HEK293 (cell line): ENCODE results near the gene DGKB.

Experiments used
- CTCF ChIA-PET: fragments of 350-600 bp; formaldehyde crosslinking; extraction: SDS; loops from one replicate; lab custom pipeline; 2021; ENCODE audit warnings: antibody characterized with exemption; lab: Yijun Ruan, JAX
- POLR2A ChIA-PET: fragments of 300-600 bp; formaldehyde crosslinking; extraction: SDS; loops from one replicate; lab custom pipeline; 2020; ENCODE audit warnings: antibody characterized with exemption, inconsistent platforms; lab: Yijun Ruan, JAX
- H3K27ac ChIP-seq: fragments of 200-500 bp; sonication (Bioruptor generic); 2 replicates; pipeline ENCODE4 v1.5.1; 2014; ENCODE audit warnings: low read depth, low read length, control low read depth, inconsistent platforms; ENCODE audit errors: extremely low read depth
- H3K36me3 ChIP-seq, 2 experiments: fragments of 200-500 bp in 1 of 2; sonication (Bioruptor generic) in 1 of 2; 1 replicate in 1 of 2; 2 replicates in 1 of 2; pipeline ENCODE4 v1.5.1; 2014 to 2017; ENCODE audit warnings: inconsistent platforms in 2 of 2, low read length in 2 of 2; ENCODE audit not compliant: control insufficient read depth in 2 of 2, insufficient read depth in 1 of 2
- H3K4me1 ChIP-seq: fragments of 200-500 bp; sonication (Bioruptor generic); 2 replicates; pipeline ENCODE4 v1.5.1; 2014; ENCODE audit warnings: mild to moderate bottlenecking, low read length, inconsistent platforms; ENCODE audit not compliant: control insufficient read depth, insufficient read depth
- H3K4me3 ChIP-seq: 2 replicates; pipeline ENCODE4 v1.5.1; 2011; ENCODE audit warnings: low read depth, mild to moderate bottlenecking, control low read depth, low read length, moderate library complexity
- H3K9me3 ChIP-seq: fragments of 200-500 bp; sonication (Bioruptor generic); 2 replicates; pipeline ENCODE4 v1.5.1; 2014; ENCODE audit warnings: low read depth, low read length, inconsistent platforms; ENCODE audit not compliant: control insufficient read depth, insufficient read depth
- HOXC10 ChIP-seq: sonication (generic); formaldehyde crosslinking; IDR thresholded peaks from 2 replicates; pipeline ENCODE4 v1.8.1; 2023; ENCODE audit warnings: mild to moderate bottlenecking, missing genetic modification reagents
- SCRT2 ChIP-seq: fragments of 450-650 bp; formaldehyde crosslinking; IDR thresholded peaks from 2 replicates; pipeline ENCODE4 v1.5.1; 2016; ENCODE audit warnings: missing biosample characterization, missing genetic modification characterization
- SETDB1 ChIP-seq: IDR thresholded peaks from one replicate; pipeline ENCODE4 v1.6.1; 2017; ENCODE audit warnings: mild to moderate bottlenecking, low read length, moderate library complexity, mixed read lengths; ENCODE audit not compliant: insufficient read length
- ZNF146 ChIP-seq: fragments of 450-650 bp; formaldehyde crosslinking; IDR thresholded peaks from 2 replicates; pipeline ENCODE4 v1.5.1; 2016; ENCODE audit warnings: missing biosample characterization, missing genetic modification characterization
- ZNF18 ChIP-seq: fragments of 450-650 bp; formaldehyde crosslinking; IDR thresholded peaks from 2 replicates; pipeline ENCODE4 v1.5.1; 2016; ENCODE audit warnings: missing biosample characterization, missing genetic modification characterization
- ZNF266 ChIP-seq: fragments of 450-650 bp; formaldehyde crosslinking; IDR thresholded peaks from 2 replicates; pipeline ENCODE4 v1.5.1; 2016; ENCODE audit warnings: missing biosample characterization, missing genetic modification characterization, low read depth
- ZNF292 ChIP-seq: fragments of 450-650 bp; formaldehyde crosslinking; IDR thresholded peaks from 2 replicates; pipeline ENCODE4 v1.5.1; 2016; ENCODE audit warnings: low read depth, missing biosample characterization, missing genetic modification characterization, borderline replicate concordance
- ZNF350 ChIP-seq: fragments of 450-650 bp; formaldehyde crosslinking; IDR thresholded peaks from 2 replicates; pipeline ENCODE4 v1.5.0; 2017; ENCODE audit warnings: missing biosample characterization, mild to moderate bottlenecking, missing genetic modification characterization
- ZNF510 ChIP-seq: fragments of 450-650 bp; formaldehyde crosslinking; IDR thresholded peaks from 2 replicates; pipeline ENCODE4 v1.5.1; 2018; ENCODE audit warnings: mild to moderate bottlenecking, missing genetic modification characterization, missing biosample characterization; ENCODE audit not compliant: insufficient replicate concordance
- ZNF513 ChIP-seq: fragments of 450-650 bp; IDR thresholded peaks from 2 replicates; pipeline ENCODE4 v1.5.1; 2018; ENCODE audit warnings: missing biosample characterization, missing genetic modification characterization
- ZNF514 ChIP-seq: fragments of 450-650 bp; formaldehyde crosslinking; IDR thresholded peaks from 2 replicates; pipeline ENCODE4 v1.5.1; 2016; ENCODE audit warnings: missing biosample characterization, missing genetic modification characterization
- ZNF549 ChIP-seq: fragments of 450-650 bp; IDR thresholded peaks from 2 replicates; pipeline ENCODE4 v1.5.1; 2018; ENCODE audit warnings: missing biosample characterization, missing genetic modification characterization, mild to moderate bottlenecking, inconsistent platforms, moderate library complexity
- ZNF660 ChIP-seq: fragments of 450-650 bp; IDR thresholded peaks from 2 replicates; pipeline ENCODE4 v1.5.1; 2018; ENCODE audit warnings: missing biosample characterization, mild to moderate bottlenecking, missing genetic modification characterization
- ZNF791 ChIP-seq: fragments of 450-650 bp; formaldehyde crosslinking; IDR thresholded peaks from 2 replicates; pipeline ENCODE4 v1.5.1; 2016; ENCODE audit warnings: missing biosample characterization, missing genetic modification characterization
- ZSCAN23 ChIP-seq: fragments of 450-650 bp; formaldehyde crosslinking; IDR thresholded peaks from 2 replicates; pipeline ENCODE4 v1.5.1; 2016; ENCODE audit warnings: missing biosample characterization, missing genetic modification characterization
- TF ChIP-seq, protein P1 (sequence below): fragments of 450-650 bp; formaldehyde crosslinking; IDR thresholded peaks from 2 replicates; pipeline ENCODE4 v1.5.1; 2016; ENCODE audit warnings: missing biosample characterization, missing genetic modification characterization
- TF ChIP-seq, protein P2 (sequence below): sonication (generic); formaldehyde crosslinking; IDR thresholded peaks from 2 replicates; pipeline ENCODE4 v1.8.1; 2022; ENCODE audit warnings: mild to moderate bottlenecking, moderate library complexity, missing genetic modification reagents

The DGKB gene

DNA sequence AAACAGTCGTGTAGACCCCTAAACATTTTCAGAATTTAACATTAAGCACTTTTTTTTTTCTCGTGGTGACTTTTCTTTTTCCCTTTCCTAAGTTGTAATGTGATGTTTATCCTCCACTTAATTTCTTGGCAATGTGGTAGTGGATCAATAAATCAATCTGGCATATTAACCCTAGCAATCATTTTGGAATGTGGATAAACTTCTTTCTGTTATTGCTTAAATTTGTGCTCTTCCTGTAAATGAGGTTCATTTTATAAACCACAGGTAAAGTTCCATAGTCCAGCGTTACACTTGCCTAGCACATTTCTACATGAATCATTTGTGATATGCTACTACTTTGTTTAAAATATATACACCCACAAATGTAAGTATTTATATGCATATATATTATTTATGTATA, 665.7 kb downstream of the DGKB start (continued):
- TF ChIP-seq ZSCAN23 (tag by site-specific recombination) = no peak
- no peak for TF ChIP-seq ZNF266 (tag by site-specific recombination)
- TF ChIP-seq ZNF18 (tag by site-specific recombination) = no peak

GRCh38 chr7:14235056-14235455, 667.5 kb downstream of the DGKB start:
- ChIA-PET CTCF (no interaction called here), POLR2A (no interaction called here)
- H3K9me3 ChIP-seq = no peaks in the 10 kb centered on the region
- no peak overlapping the region for H3K4me3 ChIP-seq
- no peak overlapping the region for H3K27ac ChIP-seq
- H3K4me1 ChIP-seq = no peaks in the 10 kb centered on the region
- no peaks in the 10 kb centered on the region for H3K36me3 ChIP-seq
- TF ChIP-seq ZNF350 (no peak), ZNF513 (tag by site-specific recombination) (no peak), SCRT2 (tag by site-specific recombination) (no peak), ZNF660 (tag by site-specific recombination) (no peak), ZNF514 (tag by site-specific recombination) (no peak), SETDB1 (no peak), ZNF791 (tag by site-specific recombination) (no peak), HOXC10 (CRISPR knock-in tag) (no peak), ZNF510 (tag by site-specific recombination) (no peak), ZNF146 (tag by site-specific recombination) (no peak), ZNF292 (tag by site-specific recombination) (no peak), ZNF549 (tag by site-specific recombination) (no peak)
- TF ChIP-seq, protein P1, sequence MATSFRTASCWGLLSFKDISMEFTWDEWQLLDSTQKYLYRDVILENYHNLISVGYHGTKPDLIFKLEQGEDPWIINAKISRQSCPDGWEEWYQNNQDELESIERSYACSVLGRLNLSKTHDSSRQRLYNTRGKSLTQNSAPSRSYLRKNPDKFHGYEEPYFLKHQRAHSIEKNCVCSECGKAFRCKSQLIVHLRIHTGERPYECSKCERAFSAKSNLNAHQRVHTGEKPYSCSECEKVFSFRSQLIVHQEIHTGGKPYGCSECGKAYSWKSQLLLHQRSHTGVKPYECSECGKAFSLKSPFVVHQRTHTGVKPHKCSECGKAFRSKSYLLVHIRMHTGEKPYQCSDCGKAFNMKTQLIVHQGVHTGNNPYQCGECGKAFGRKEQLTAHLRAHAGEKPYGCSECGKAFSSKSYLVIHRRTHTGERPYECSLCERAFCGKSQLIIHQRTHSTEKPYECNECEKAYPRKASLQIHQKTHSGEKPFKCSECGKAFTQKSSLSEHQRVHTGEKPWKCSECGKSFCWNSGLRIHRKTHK (tag by site-specific recombination) = no peak
- TF ChIP-seq, protein P2, sequence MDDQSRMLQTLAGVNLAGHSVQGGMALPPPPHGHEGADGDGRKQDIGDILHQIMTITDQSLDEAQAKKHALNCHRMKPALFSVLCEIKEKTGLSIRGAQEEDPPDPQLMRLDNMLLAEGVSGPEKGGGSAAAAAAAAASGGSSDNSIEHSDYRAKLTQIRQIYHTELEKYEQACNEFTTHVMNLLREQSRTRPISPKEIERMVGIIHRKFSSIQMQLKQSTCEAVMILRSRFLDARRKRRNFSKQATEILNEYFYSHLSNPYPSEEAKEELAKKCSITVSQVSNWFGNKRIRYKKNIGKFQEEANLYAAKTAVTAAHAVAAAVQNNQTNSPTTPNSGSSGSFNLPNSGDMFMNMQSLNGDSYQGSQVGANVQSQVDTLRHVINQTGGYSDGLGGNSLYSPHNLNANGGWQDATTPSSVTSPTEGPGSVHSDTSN = no peak

DNA sequence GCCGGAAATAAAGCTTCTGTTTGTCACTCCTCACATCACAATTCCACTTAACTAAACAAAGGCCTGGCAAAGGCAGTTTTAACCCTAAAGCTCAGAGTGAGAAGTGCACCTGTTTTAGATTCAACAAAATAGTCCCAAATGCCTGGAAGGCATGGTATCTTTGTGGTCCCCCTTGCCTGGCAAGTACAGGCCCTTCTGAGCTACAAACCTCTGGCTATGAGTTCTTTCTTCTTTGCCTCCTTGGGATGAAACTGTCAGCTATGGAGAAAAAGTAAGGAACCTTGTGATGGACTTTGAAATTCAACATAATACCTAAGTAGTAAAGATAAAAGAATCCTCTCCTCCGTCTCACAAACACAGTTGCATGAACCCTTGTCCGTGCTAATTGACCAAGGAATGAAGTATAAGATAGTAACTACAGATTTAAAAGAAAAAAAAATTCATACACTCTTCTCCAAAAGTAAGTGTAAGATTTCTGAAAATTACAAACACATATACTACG, 668.6 kb downstream of the DGKB start:
- CTCF ChIA-PET = no interaction called here

More for the DNA sequence above, 668.6 kb downstream of the DGKB start:
- POLR2A ChIA-PET = no interaction called here
- Histone ChIP-seq H3K36me3 (no peaks in the 10 kb centered on the region), H3K4me1 (no peaks in the 10 kb centered on the region), H3K4me3 (no peak overlapping the region), H3K9me3 (no peaks in the 10 kb centered on the region), H3K27ac (no peak overlapping the region)
- no peak for TF ChIP-seq ZNF146 (tag by site-specific recombination)
